Hepatocyte (in vitro differentiated cells): ENCODE measurements around the gene PRORP. TPM values are rescaled to one million over a fixed set of nuclear protein-coding genes. Genes with fewer than 3 reads are reported as not detected.

ENCODE experiments used
- DNase-seq: peaks from one replicate; pipeline ENCODE4 v3.0.0-alpha.2; 2016; ENCODE audit warnings: low spot score
- H2AFZ ChIP-seq: fragments of 200-600 bp; sonication (generic); 2 replicates; pipeline ENCODE4 v1.6.0; 2016; ENCODE audit warnings: antibody characterized with exemption, mild to moderate bottlenecking
- H3K27ac ChIP-seq: fragments of 200-600 bp; sonication (generic); 2 replicates; pipeline ENCODE4 v1.5.1; 2016; ENCODE audit warnings: mild to moderate bottlenecking
- H3K27me3 ChIP-seq: fragments of 200-600 bp; sonication (generic); 2 replicates; pipeline ENCODE4 v1.6.1; 2016
- H3K36me3 ChIP-seq: fragments of 200-600 bp; sonication (generic); replicated peaks from 2 replicates; pipeline ENCODE4 v1.5.1; 2016; ENCODE audit warnings: low read depth; ENCODE audit not compliant: insufficient read depth
- H3K4me1 ChIP-seq: fragments of 200-600 bp; sonication (generic); 2 replicates; pipeline ENCODE4 v1.5.1; 2016; ENCODE audit warnings: mild to moderate bottlenecking, moderate library complexity; ENCODE audit not compliant: insufficient read depth
- H3K4me2 ChIP-seq: fragments of 200-600 bp; sonication (generic); 2 replicates; pipeline ENCODE4 v1.6.0; 2016
- H3K4me3 ChIP-seq: fragments of 200-600 bp; sonication (generic); 2 replicates; pipeline ENCODE4 v1.5.1; 2016; ENCODE audit warnings: mild to moderate bottlenecking
- H3K79me2 ChIP-seq: fragments of 200-600 bp; sonication (generic); 2 replicates; pipeline ENCODE4 v1.6.0; 2017; ENCODE audit warnings: mild to moderate bottlenecking
- H3K9me2 ChIP-seq: fragments of 200-600 bp; sonication (generic); replicated peaks from 2 replicates; pipeline ENCODE4 v1.6.0; 2017; ENCODE audit warnings: mild to moderate bottlenecking; ENCODE audit not compliant: insufficient read depth
- H3K9me3 ChIP-seq: fragments of 200-600 bp; sonication (generic); 2 replicates; pipeline ENCODE4 v1.5.1; 2016; ENCODE audit warnings: low read depth, mild to moderate bottlenecking
- H4K20me1 ChIP-seq: fragments of 200-600 bp; sonication (generic); 2 replicates; pipeline ENCODE4 v1.6.0; 2016; ENCODE audit warnings: mild to moderate bottlenecking; ENCODE audit not compliant: insufficient read depth, poor library complexity, severe bottlenecking
- CTCF ChIP-seq: fragments of 200-600 bp; sonication (generic); IDR thresholded peaks from 2 replicates; pipeline ENCODE4 v1.5.1; 2016; ENCODE audit warnings: antibody characterized with exemption, mild to moderate bottlenecking; ENCODE audit not compliant: poor library complexity
- EZH2 ChIP-seq: fragments of 200-600 bp; sonication (generic); IDR thresholded peaks from 2 replicates; pipeline ENCODE4 v1.6.1; 2016; ENCODE audit warnings: antibody characterized with exemption, mild to moderate bottlenecking, borderline replicate concordance
- EZH2phosphoT487 ChIP-seq: fragments of 200-600 bp; sonication (generic); IDR thresholded peaks from one replicate; pipeline ENCODE4 v1.6.1; 2018; ENCODE audit warnings: antibody characterized with exemption, mild to moderate bottlenecking, low read depth, moderate library complexity; ENCODE audit not compliant: unreplicated experiment, severe bottlenecking
- whole genome bisulfite sequencing: methylation state at CpG from one replicate; pipeline ENCODE4 v1.1.6; 2016; ENCODE audit warnings: low lambda C conversion rate; ENCODE audit errors: missing lambda C conversion rate; 5-methylcytosine and 5-hydroxymethylcytosine counted together
- polyA plus RNA-seq: library from polyadenylated mRNA; unstranded; fragments of >200 nt; fragmentation: Nextera tagmentation; extraction: Ambion mirVana; gene quantifications from 2 replicates; pipeline ENCODE4 v1.2.1, GENCODE V29; 2016
- total RNA-seq: library from RNA; depleted of rRNA; stranded (reverse); fragments of >200 nt; gene quantifications from 2 replicates; pipeline ENCODE4 v1.2.3, GENCODE V29; 2014

Gene PRORP
- total and polyA plus RNA-seq, 2 experiments from 2014 or later = 19.8 to 48.2 TPM

GRCh38 chr14:35161231-35161630, 38.9 kb downstream of the PRORP start:
- H3K4me3 ChIP-seq = no peak overlapping the region
- no peaks in the 10 kb centered on the region for H3K9me2 ChIP-seq
- H3K27me3 ChIP-seq = no peaks in the 10 kb centered on the region
- TF ChIP-seq EZH2phosphoT487 (no peak), CTCF (no peak), EZH2 (no peak)
- no peak overlapping the region for H3K27ac ChIP-seq
- no peak overlapping the region for H3K4me2 ChIP-seq
- no peaks in the 10 kb centered on the region for H3K4me1 ChIP-seq
- H2AFZ ChIP-seq = no peak overlapping the region
- no peaks in the 10 kb centered on the region for H3K9me3 ChIP-seq
- WGBS = 94% methylated on average over 5 of the region's 5 CpGs
- no peaks in the 10 kb centered on the region for H3K36me3 ChIP-seq
- DNase-seq = peak; percentile 1
- peaks cover 4% of the 10 kb centered on the region for H3K79me2 ChIP-seq
- H4K20me1 ChIP-seq = no peaks in the 10 kb centered on the region

GRCh38 chr14:35163384-35163783, 41.0 kb downstream of the PRORP start:
- Histone ChIP-seq H3K4me2 (no peak overlapping the region), H3K27ac (no peak overlapping the region), H3K4me1 (no peaks in the 10 kb centered on the region), H3K4me3 (no peak overlapping the region), H3K9me2 (no peaks in the 10 kb centered on the region), H3K79me2 (peaks cover 4% of the 10 kb centered on the region), H4K20me1 (no peaks in the 10 kb centered on the region), H2AFZ (no peak overlapping the region), H3K36me3 (no peaks in the 10 kb centered on the region), H3K9me3 (no peaks in the 10 kb centered on the region), H3K27me3 (no peaks in the 10 kb centered on the region)
- no peak for TF ChIP-seq EZH2phosphoT487
- no peak for TF ChIP-seq EZH2
- TF ChIP-seq CTCF = no peak
- 82% methylated on average over 1 of the region's 1 CpG for WGBS
- DNase-seq = no peak

GRCh38 chr14:35164849-35165248, 42.5 kb downstream of the PRORP start:
- Histone ChIP-seq H3K27ac (no peak overlapping the region), H3K79me2 (peaks cover 4% of the 10 kb centered on the region), H3K9me2 (no peaks in the 10 kb centered on the region), H4K20me1 (no peaks in the 10 kb centered on the region), H3K9me3 (no peaks in the 10 kb centered on the region), H3K4me3 (no peak overlapping the region), H3K27me3 (no peaks in the 10 kb centered on the region), H2AFZ (no peak overlapping the region), H3K36me3 (no peaks in the 10 kb centered on the region), H3K4me2 (no peak overlapping the region), H3K4me1 (no peaks in the 10 kb centered on the region)
- no peak for DNase-seq
- TF ChIP-seq EZH2 (no peak), CTCF (no peak), EZH2phosphoT487 (no peak)
- 87% methylated on average over 5 of the region's 5 CpGs for WGBS

- H3K4me2 ChIP-seq = no peak overlapping the region
- DNase-seq = no peak
- no peak overlapping the region for H2AFZ ChIP-seq
- no peaks in the 10 kb centered on the region for H3K9me3 ChIP-seq
- no peaks in the 10 kb centered on the region for H3K27me3 ChIP-seq
- peaks cover 4% of the 10 kb centered on the region for H3K79me2 ChIP-seq
- H3K4me1 ChIP-seq = no peaks in the 10 kb centered on the region
- no peaks in the 10 kb centered on the region for H3K9me2 ChIP-seq
- H3K36me3 ChIP-seq = no peaks in the 10 kb centered on the region
- no peak overlapping the region for H3K4me3 ChIP-seq
- 88% methylated on average over 3 of the region's 3 CpGs for WGBS
- TF ChIP-seq EZH2 (no peak), EZH2phosphoT487 (no peak), CTCF (no peak)
- no peaks in the 10 kb centered on the region for H4K20me1 ChIP-seq
- H3K27ac ChIP-seq = no peak overlapping the region
Observed at GRCh38 chr14:35167496-35167895, 45.1 kb downstream of the PRORP start.
